NT2/D1 (cell line): ENCODE data around the gene KCNK4.

ENCODE experiments used
- DNase-seq: peaks from one replicate; pipeline ENCODE4 v3.0.0-alpha.2; 2011; ENCODE audit warnings: low read depth, low spot score
- H3K27me3 ChIP-seq: 2 replicates; pipeline ENCODE4 v1.6.0; 2011; ENCODE audit warnings: mild to moderate bottlenecking; ENCODE audit not compliant: insufficient read length, insufficient read depth
- H3K36me3 ChIP-seq: 2 replicates; pipeline ENCODE4 v1.6.1; 2011; ENCODE audit warnings: mild to moderate bottlenecking, low read length, mixed read lengths; ENCODE audit not compliant: insufficient read depth, insufficient read length
- H3K4me1 ChIP-seq: 2 replicates; pipeline ENCODE4 v1.5.1; 2011; ENCODE audit not compliant: insufficient read depth, insufficient read length
- H3K4me3 ChIP-seq: 2 replicates; pipeline ENCODE4 v1.5.1; 2011; ENCODE audit warnings: low read depth; ENCODE audit not compliant: insufficient read length
- H3K9ac ChIP-seq: 2 replicates; pipeline ENCODE4 v1.6.0; 2011; ENCODE audit warnings: low read depth; ENCODE audit not compliant: insufficient read length
- H3K9me3 ChIP-seq: 2 replicates; pipeline ENCODE4 v1.5.1; 2011; ENCODE audit warnings: mild to moderate bottlenecking, low read length; ENCODE audit not compliant: insufficient read depth
- SUZ12 ChIP-seq: IDR thresholded peaks from 2 replicates; pipeline ENCODE4 v1.6.1; 2011; ENCODE audit not compliant: insufficient read length, insufficient read depth; ENCODE audit errors: extremely low read depth
- YY1 ChIP-seq: IDR thresholded peaks from 2 replicates; pipeline ENCODE4 v1.6.1; 2011; ENCODE audit not compliant: insufficient read length, insufficient read depth
- ZNF274 ChIP-seq: IDR thresholded peaks from 2 replicates; pipeline ENCODE4 v1.6.1; 2011; ENCODE audit warnings: mild to moderate bottlenecking, low read depth, low read length

KCNK4 gene

DNA sequence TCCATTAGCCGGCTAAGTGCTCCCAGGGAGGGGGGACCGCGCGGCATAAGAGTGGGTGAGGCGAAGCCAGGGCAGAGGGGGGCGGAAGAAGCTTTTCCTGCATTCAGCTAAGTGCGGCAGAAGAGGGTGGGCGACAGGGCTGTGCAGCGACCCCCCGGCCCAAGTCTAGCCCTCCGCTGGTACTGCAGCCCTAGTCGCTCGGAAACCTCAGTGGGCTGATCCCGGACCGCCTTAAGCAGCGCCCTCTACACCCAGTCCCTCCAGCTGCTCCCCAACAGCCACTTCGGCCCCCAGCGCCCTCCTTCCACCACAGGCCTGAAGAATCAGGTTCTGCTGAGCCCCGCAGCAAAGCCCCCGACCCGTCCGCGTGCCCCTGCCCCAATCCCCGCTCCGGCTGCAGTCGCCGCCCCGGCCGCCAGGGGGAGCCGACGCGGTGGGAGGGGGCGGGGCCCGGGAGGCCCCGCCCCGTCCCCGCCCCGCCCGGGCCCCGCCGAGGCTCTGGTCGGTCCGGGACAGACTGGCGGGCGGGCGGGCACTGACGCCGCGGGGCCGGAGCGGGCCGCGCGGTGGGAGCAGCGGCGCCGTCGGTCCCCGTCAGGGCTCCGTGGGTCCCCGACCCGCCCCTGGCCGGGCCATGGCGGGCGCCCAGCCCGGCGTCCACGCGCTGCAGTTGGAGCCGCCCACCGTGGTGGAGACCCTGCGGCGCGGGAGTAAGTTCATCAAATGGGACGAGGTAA lies 39.9 kb upstream of the KCNK4 start, which contains the start of gene PLCB3:
Gene PLCB3 (plus strand): TSS at position 515 of the 737 bp plus-strand sequence. CDS start 120 bp downstream, at position 635.
- DNase-seq = no peak
- TF ChIP-seq ZNF274 (no peak), SUZ12 (no peak), YY1 (no peak)

DNA sequence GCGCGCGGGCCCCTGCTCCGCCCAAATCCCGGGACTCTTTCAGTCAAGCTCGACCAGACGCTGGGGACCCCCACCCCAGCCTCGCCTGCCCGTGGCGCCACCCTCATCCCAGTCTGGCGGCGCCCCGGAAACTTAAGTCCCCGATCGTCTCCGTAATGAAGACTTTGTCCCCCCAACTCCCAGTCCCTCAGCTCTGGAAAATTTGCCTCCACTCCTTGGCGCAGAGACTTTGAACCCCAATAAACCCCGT lies 39.4 kb upstream of the KCNK4 start:
- peaks cover 40% of the 10 kb centered on the region for H3K4me1 ChIP-seq

More for the DNA sequence above, 39.9 kb upstream of the KCNK4 start, which contains the start of gene PLCB3:
- H3K9ac ChIP-seq = peak within 1 kb of the TSS; percentile 92
- H3K4me3 ChIP-seq = peak within 1 kb of the TSS; percentile 81
- peaks cover 38% of the 10 kb centered on the region for H3K4me1 ChIP-seq
- peaks cover 32% of the 10 kb centered on the region for H3K36me3 ChIP-seq
- H3K27me3 ChIP-seq = no peaks in the 10 kb centered on the region
- H3K9me3 ChIP-seq = no peaks in the 10 kb centered on the region

DNA sequence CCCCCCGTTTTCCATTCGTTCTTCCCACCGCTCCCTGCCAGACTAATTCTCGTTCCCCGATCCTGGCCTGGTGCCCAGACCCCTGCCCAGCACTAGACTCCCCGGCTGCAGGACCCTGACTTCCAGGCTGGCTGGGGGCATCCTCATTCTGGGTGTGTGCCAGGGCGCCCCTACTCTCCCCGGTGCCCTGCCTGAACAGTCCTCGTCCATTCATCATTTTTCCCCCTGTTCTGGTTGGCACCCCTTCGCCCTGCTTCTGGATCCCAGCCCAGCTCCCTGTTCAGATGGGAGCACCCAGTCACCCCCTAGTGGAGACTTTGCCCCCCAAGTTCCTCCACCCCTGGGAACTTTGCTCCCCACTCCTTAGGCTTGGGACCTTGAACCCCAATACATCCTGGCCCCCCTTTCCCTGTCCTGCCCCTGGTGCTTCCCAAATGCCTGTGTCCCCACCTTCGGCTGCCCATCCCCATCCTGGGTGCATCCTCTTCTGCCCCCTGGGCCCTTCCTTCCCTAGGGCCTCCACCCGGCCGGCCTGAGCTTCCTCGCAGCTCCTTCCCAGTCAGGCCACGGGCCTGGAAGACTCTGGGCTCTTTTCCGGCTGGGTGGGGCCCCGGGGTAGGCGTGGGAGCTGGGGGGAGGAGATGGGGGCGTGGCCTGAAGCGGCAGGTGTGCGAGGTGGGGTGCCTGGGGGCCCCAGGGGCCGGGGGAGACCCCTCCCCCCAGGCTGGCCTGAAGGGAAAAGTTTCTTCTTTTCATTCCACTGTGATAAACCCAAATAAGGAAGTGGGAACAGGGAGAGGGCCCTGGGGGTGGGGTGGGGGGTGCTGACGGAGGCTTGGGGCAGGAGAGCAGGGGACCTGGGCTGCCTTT lies 38.9 kb upstream of the KCNK4 start:
- Histone ChIP-seq H3K27me3 (no peaks in the 10 kb centered on the region), H3K9me3 (no peaks in the 10 kb centered on the region), H3K9ac (peak overlapping the region; percentile 92), H3K4me3 (peak overlapping the region; percentile 81), H3K4me1 (peaks cover 40% of the 10 kb centered on the region), H3K36me3 (peaks cover 38% of the 10 kb centered on the region)
- DNase-seq = no peak
- TF ChIP-seq YY1 (no peak), ZNF274 (no peak), SUZ12 (no peak)

More for the DNA sequence above, 39.4 kb upstream of the KCNK4 start:
- no peak for DNase-seq
- Histone ChIP-seq H3K9me3 (no peaks in the 10 kb centered on the region), H3K4me3 (peak overlapping the region; percentile 81), H3K36me3 (peaks cover 37% of the 10 kb centered on the region), H3K9ac (peak overlapping the region; percentile 92), H3K27me3 (no peaks in the 10 kb centered on the region)
- TF ChIP-seq ZNF274 (no peak), YY1 (no peak), SUZ12 (no peak)

DNA sequence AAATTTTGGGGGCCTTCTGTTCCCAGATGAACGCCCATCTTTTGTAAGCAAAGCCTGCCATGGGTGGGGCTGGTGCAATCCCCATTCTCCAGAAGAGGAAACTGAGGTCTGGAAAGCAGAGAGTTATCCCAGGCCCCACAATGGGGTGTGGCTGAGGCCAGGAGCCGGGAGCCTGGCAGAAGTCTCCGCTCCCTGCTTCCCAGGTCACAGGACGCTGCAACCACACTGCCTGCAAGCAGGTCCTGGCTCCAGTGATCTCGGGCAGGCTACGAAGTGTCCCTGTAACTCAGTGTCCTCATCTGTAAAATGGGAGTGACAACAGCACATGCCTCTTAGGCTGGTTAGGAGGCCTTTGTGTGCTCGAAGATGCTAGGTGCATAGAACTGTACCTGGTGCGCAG lies 38.1 kb upstream of the KCNK4 start:
- H3K9ac ChIP-seq = peak overlapping the region; percentile 44
- no peaks in the 10 kb centered on the region for H3K9me3 ChIP-seq
- peak overlapping the region; percentile 22 for H3K4me3 ChIP-seq
- H3K36me3 ChIP-seq = peaks cover 43% of the 10 kb centered on the region
- TF ChIP-seq SUZ12 (no peak), ZNF274 (no peak), YY1 (no peak)
- H3K4me1 ChIP-seq = peaks cover 37% of the 10 kb centered on the region
- no peak for DNase-seq
- H3K27me3 ChIP-seq = no peaks in the 10 kb centered on the region

DNA sequence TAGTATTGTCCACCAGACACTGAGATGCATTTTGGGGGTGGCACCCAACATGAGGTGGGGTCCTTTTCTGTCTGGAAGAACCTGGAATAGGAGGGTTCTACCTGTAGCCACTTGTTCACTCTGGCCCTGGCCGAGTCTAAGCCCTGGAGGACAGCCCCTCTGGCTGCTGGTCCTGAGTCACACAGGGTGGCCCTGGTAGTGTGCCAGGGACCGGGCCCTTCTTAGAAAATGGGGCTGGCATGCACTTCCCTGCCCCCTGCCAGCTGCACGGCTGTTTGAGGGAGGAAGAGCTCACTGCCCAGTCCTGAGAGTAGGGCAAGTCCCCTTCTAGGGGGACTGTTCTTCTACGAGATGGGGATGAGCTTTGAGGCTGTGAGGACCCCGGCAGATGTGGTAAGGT lies 37.6 kb upstream of the KCNK4 start:
- peaks cover 33% of the 10 kb centered on the region for H3K4me1 ChIP-seq
- H3K9ac ChIP-seq = no peak overlapping the region
- DNase-seq = no peak

DNA sequence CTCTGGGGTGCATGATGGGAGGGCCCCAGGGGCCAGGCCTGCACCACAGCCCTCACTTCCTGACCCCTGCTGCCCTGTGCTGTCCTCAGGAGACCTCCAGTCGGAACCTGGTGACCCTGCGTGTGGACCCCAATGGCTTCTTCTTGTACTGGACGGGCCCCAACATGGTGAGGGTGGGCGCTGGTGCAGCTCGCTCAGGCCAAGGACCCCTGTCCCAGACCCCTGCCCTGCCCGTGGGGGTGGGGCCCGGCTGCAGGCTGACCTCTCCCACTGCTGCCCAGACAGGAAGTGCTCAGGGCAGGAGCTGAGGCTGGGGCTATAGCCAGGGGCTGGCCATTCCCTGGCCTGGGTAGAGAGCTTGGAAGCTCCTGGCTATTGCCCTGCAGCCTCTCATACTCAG lies 36.8 kb upstream of the KCNK4 start:
- peaks cover 25% of the 10 kb centered on the region for H3K4me1 ChIP-seq
- no peak for DNase-seq
- no peaks in the 10 kb centered on the region for H3K27me3 ChIP-seq
- TF ChIP-seq YY1 (no peak), ZNF274 (no peak), SUZ12 (no peak)
- H3K4me3 ChIP-seq = no peak overlapping the region
- no peaks in the 10 kb centered on the region for H3K9me3 ChIP-seq
- peaks cover 55% of the 10 kb centered on the region for H3K36me3 ChIP-seq
- H3K9ac ChIP-seq = peak overlapping the region; percentile 16

More for the DNA sequence above, 37.6 kb upstream of the KCNK4 start:
- Histone ChIP-seq H3K27me3 (no peaks in the 10 kb centered on the region), H3K9me3 (no peaks in the 10 kb centered on the region), H3K36me3 (peaks cover 47% of the 10 kb centered on the region), H3K4me3 (no peak overlapping the region)
- TF ChIP-seq SUZ12 (no peak), YY1 (no peak), ZNF274 (no peak)
